Measurements from ENCODE around the gene CFAP299.

The CFAP299 gene

GRCh38 chr4:80446664-80447063 lies 111.1 kb downstream of the CFAP299 start:
- H3K27ac ChIP-seq: no peak overlapping the region
- TF ChIP-seq CTCF (IDR thresholded peaks at IDR 0.05) (no peak), ZFX (IDR thresholded peaks at IDR 0.05; ENCODE audit: borderline replicate concordance) (no peak)

- TF ChIP-seq ZFX (IDR thresholded peaks at IDR 0.05; ENCODE audit: borderline replicate concordance): no peak
- no peak for TF ChIP-seq CTCF (IDR thresholded peaks at IDR 0.05)
These were observed 112.0 kb downstream of the CFAP299 start for GRCh38 chr4:80447493-80447892.

GRCh38 chr4:80448056-80448455 lies 112.5 kb downstream of the CFAP299 start:
- TF ChIP-seq ZFX (IDR thresholded peaks at IDR 0.05; ENCODE audit: borderline replicate concordance): no peak
- TF ChIP-seq CTCF (IDR thresholded peaks at IDR 0.05): no peak
- H3K27ac ChIP-seq: no peak overlapping the region

More at GRCh38 chr4:80447493-80447892, 112.0 kb downstream of the CFAP299 start:
- no peak overlapping the region for H3K27ac ChIP-seq

GRCh38 chr4:80452055-80452454 lies 116.5 kb downstream of the CFAP299 start:
- H3K27ac ChIP-seq: no peak overlapping the region

GRCh38 chr4:80452768-80453167 lies 117.2 kb downstream of the CFAP299 start:
- TF ChIP-seq CTCF (IDR thresholded peaks at IDR 0.05) (no peak), ZFX (IDR thresholded peaks at IDR 0.05; ENCODE audit: borderline replicate concordance) (no peak)
- H3K27ac ChIP-seq: no peak overlapping the region

More at GRCh38 chr4:80452055-80452454, 116.5 kb downstream of the CFAP299 start:
- no peak for TF ChIP-seq ZFX (IDR thresholded peaks at IDR 0.05; ENCODE audit: borderline replicate concordance)
- TF ChIP-seq CTCF (IDR thresholded peaks at IDR 0.05): no peak

GRCh38 chr4:80454040-80454439 lies 118.5 kb downstream of the CFAP299 start:
- TF ChIP-seq CTCF (IDR thresholded peaks at IDR 0.05) (no peak), ZFX (IDR thresholded peaks at IDR 0.05; ENCODE audit: borderline replicate concordance) (no peak)
- H3K27ac ChIP-seq: no peak overlapping the region

- H3K27ac ChIP-seq: no peak overlapping the region
- TF ChIP-seq ZFX (IDR thresholded peaks at IDR 0.05; ENCODE audit: borderline replicate concordance): no peak
- no peak for TF ChIP-seq CTCF (IDR thresholded peaks at IDR 0.05)
These were observed 119.0 kb downstream of the CFAP299 start for GRCh38 chr4:80454556-80454955.
